ENCODE measurements around the gene RNF14. TPM values are rescaled to one million over a fixed set of nuclear protein-coding genes. Genes with fewer than 3 reads are reported as not detected.

Gene RNF14
- total and polyA plus RNA-seq, 10 of the 15 experiments (the other 5 are each of a cell fraction or from before 2014, with no cell fraction given), result 13.2 to 41.8 (median 28.3) TPM

- no peak overlapping the region for H2AFZ ChIP-seq (ENCODE audit: control insufficient read depth, low read depth, low read length)
- H3K4me3 ChIP-seq, result no peak overlapping the region
- BruUV-seq (replicated peaks), result no TSS peak
- H4K20me1 ChIP-seq (ENCODE audit: control insufficient read depth, insufficient read depth), result no peaks in the 10 kb centered on the region
- no peaks in the 10 kb centered on the region for H3K36me3 ChIP-seq (ENCODE audit: control insufficient read depth in 2 of 2, insufficient read depth in 2 of 2, low read length in 1 of 2)
- H3K4me2 ChIP-seq (ENCODE audit: control insufficient read depth, insufficient read depth), result no peak overlapping the region
- ChIA-PET RAD21 (ENCODE audit: unreplicated experiment) (no interaction called here), SMC1A (ENCODE audit: uncharacterized antibody, unreplicated experiment) (no interaction called here), CTCF (no interaction called here), POLR2A (no interaction called here)
- no peaks in the 10 kb centered on the region for H3K4me1 ChIP-seq (ENCODE audit: control insufficient read depth, insufficient read depth, low read length)
- ATAC-seq, result no peak
- no peaks in the 10 kb centered on the region for H3K79me2 ChIP-seq (ENCODE audit: control insufficient read depth, insufficient read depth, low read length)
- H3K9me3 ChIP-seq (replicated peaks; ENCODE audit: control insufficient read depth, insufficient read depth, low read length), result no peaks in the 10 kb centered on the region
- H3K9ac ChIP-seq (ENCODE audit: control insufficient read depth, insufficient read depth, low read length), result no peak overlapping the region
- no peak overlapping the region for H3K27ac ChIP-seq (ENCODE audit: control insufficient read depth, insufficient read depth)
- in situ Hi-C loops (cut with MboI) (no loop called here), intact Hi-C loops (cut with micrococcal nuclease; ENCODE audit: unreplicated experiment) (no loop called here)
- WGBS (ENCODE audit: insufficient coverage, insufficient replicate concordance, low lambda C conversion rate, missing lambda C conversion rate), result 41% methylated on average over 2 of the region's 2 CpGs
- H3K27me3 ChIP-seq (replicated peaks in 1 of 2; ENCODE audit: control insufficient read depth in 2 of 2, insufficient read depth in 2 of 2, low read length in 1 of 2), result no peaks in the 10 kb centered on the region
- TF ChIP-seq TARDBP (IDR thresholded peaks at IDR 0.05; ENCODE audit: borderline replicate concordance) (no peak), TCF7 (IDR thresholded peaks at IDR 0.05; ENCODE audit: borderline replicate concordance) (no peak), CEBPB (IDR thresholded peaks at IDR 0.05; ENCODE audit: borderline replicate concordance in 1 of 2, low read depth in 2 of 2, low read length in 2 of 2) (no peak), CUX1 (IDR thresholded peaks at IDR 0.05; ENCODE audit: insufficient replicate concordance, low read depth, low read length) (no peak), POLR2A (IDR thresholded peaks at IDR 0.05; ENCODE audit: low read depth, low read length) (no peak), MLLT1 (IDR thresholded peaks at IDR 0.05) (no peak), BRCA1 (IDR thresholded peaks at IDR 0.05; ENCODE audit: low read depth, low read length) (no peak), HDGF (IDR thresholded peaks at IDR 0.05) (no peak)
- FAIRE-seq, result no peak
- DNase-seq (ENCODE audit: low read depth, low spot score), result no peak
Observed at GRCh38 chr5:142038735-142039134, 69.8 kb downstream of the RNF14 start.

Other genes with a start within 250 kb of the RNF14 start
- gene PCDH1, start 90.7 kb upstream of the RNF14 start, total RNA-seq (2014; rRNA removed), result 0.11 TPM in 1 of 2 replicates, not detected in the other
- gene PCDH1, start 90.7 kb upstream of the RNF14 start, total RNA-seq (2014; rRNA removed; fragmentation: Illumina TruSeq; extraction: Trizol), result not detected in 2 replicates
- gene PCDH1, start 90.7 kb upstream of the RNF14 start, total RNA-seq (2021), result 0.27 and 0.36 TPM in 2 replicates
- gene PCDH1, start 90.7 kb upstream of the RNF14 start, polyA plus RNA-seq (2011; rRNA removed), result 0.07 TPM in 1 of 2 replicates, not detected in the other
- gene PCDH1, start 90.7 kb upstream of the RNF14 start, polyA plus RNA-seq (2014; fragmentation: Illumina TruSeq; extraction: Trizol), result 0.16 TPM in 1 of 2 replicates, not detected in the other
- not detected for gene PCDH1, start 90.7 kb upstream of the RNF14 start, polyA plus RNA-seq (2014; fragmentation: Nextera tagmentation; extraction: Ambion mirVana)
- gene PCDH1, start 90.7 kb upstream of the RNF14 start, polyA plus RNA-seq (2014; rRNA removed), result 0.10 TPM in 1 of 2 replicates, not detected in the other
- under 1 TPM in 1 of 2 experiments, not detected in 1; 0.16 TPM for gene PCDH1, start 90.7 kb upstream of the RNF14 start, polyA plus RNA-seq (2016; fragmentation: Nextera tagmentation; extraction: Ambion mirVana)
- gene DELE1, start 45.2 kb upstream of the RNF14 start, total RNA-seq (2014; rRNA removed), result 58.1 and 60.3 TPM in 2 replicates
- 39.0 and 42.0 TPM in 2 replicates for gene DELE1, start 45.2 kb upstream of the RNF14 start, total RNA-seq (2014; rRNA removed; fragmentation: Illumina TruSeq; extraction: Trizol)
- gene DELE1, start 45.2 kb upstream of the RNF14 start, total RNA-seq (2021), result 62.9 and 63.2 TPM in 2 replicates
- 46.4 and 71.4 TPM in 2 replicates for gene DELE1, start 45.2 kb upstream of the RNF14 start, polyA plus RNA-seq (2011; rRNA removed)
- gene DELE1, start 45.2 kb upstream of the RNF14 start, polyA plus RNA-seq (2014; fragmentation: Illumina TruSeq; extraction: Trizol), result 30.2 and 53.2 TPM in 2 replicates
- 10 to 100 TPM; 18.9 to 21.4 TPM for gene DELE1, start 45.2 kb upstream of the RNF14 start, polyA plus RNA-seq (2014; fragmentation: Nextera tagmentation; extraction: Ambion mirVana)
- gene DELE1, start 45.2 kb upstream of the RNF14 start, polyA plus RNA-seq (2014; rRNA removed), result 69.4 and 71.2 TPM in 2 replicates
- gene DELE1, start 45.2 kb upstream of the RNF14 start, polyA plus RNA-seq (2016; fragmentation: Nextera tagmentation; extraction: Ambion mirVana), result 10 to 100 TPM; 37.8 to 37.9 TPM
- 0.06 TPM in 1 of 2 replicates, not detected in the other for gene PCDH12, start 10.9 kb upstream of the RNF14 start, total RNA-seq (2014; rRNA removed)
- gene PCDH12, start 10.9 kb upstream of the RNF14 start, total RNA-seq (2014; rRNA removed; fragmentation: Illumina TruSeq; extraction: Trizol), result not detected in 2 replicates
- 0.03 TPM in 1 of 2 replicates, not detected in the other for gene PCDH12, start 10.9 kb upstream of the RNF14 start, total RNA-seq (2021)
- 0.10 TPM in 1 of 2 replicates, not detected in the other for gene PCDH12, start 10.9 kb upstream of the RNF14 start, polyA plus RNA-seq (2011; rRNA removed)
- not detected in 2 replicates for gene PCDH12, start 10.9 kb upstream of the RNF14 start, polyA plus RNA-seq (2014; fragmentation: Illumina TruSeq; extraction: Trizol)
- under 1 TPM in 1 of 2 experiments, not detected in 1; 0.05 TPM for gene PCDH12, start 10.9 kb upstream of the RNF14 start, polyA plus RNA-seq (2014; fragmentation: Nextera tagmentation; extraction: Ambion mirVana)
- gene PCDH12, start 10.9 kb upstream of the RNF14 start, polyA plus RNA-seq (2014; rRNA removed), result 0.01 TPM in 1 of 2 replicates, not detected in the other
- under 1 TPM in 1 of 2 experiments, not detected in 1; 0.14 TPM for gene PCDH12, start 10.9 kb upstream of the RNF14 start, polyA plus RNA-seq (2016; fragmentation: Nextera tagmentation; extraction: Ambion mirVana)
- 2.6 and 3.2 TPM in 2 replicates for gene GNPDA1, start 43.9 kb downstream of the RNF14 start, total RNA-seq (2014; rRNA removed)
- gene GNPDA1, start 43.9 kb downstream of the RNF14 start, total RNA-seq (2014; rRNA removed; fragmentation: Illumina TruSeq; extraction: Trizol), result 3.0 and 3.5 TPM in 2 replicates
- gene GNPDA1, start 43.9 kb downstream of the RNF14 start, total RNA-seq (2021), result 3.4 and 4.5 TPM in 2 replicates
- gene GNPDA1, start 43.9 kb downstream of the RNF14 start, polyA plus RNA-seq (2011; rRNA removed), result 0.68 and 1.0 TPM in 2 replicates
- gene GNPDA1, start 43.9 kb downstream of the RNF14 start, polyA plus RNA-seq (2014; fragmentation: Illumina TruSeq; extraction: Trizol), result 5.2 and 5.5 TPM in 2 replicates
- 10 to 100 TPM in 1 of 2 experiments, 1 to 10 TPM in 1; 5.8 to 11.9 TPM for gene GNPDA1, start 43.9 kb downstream of the RNF14 start, polyA plus RNA-seq (2014; fragmentation: Nextera tagmentation; extraction: Ambion mirVana)
- 2.2 and 2.6 TPM in 2 replicates for gene GNPDA1, start 43.9 kb downstream of the RNF14 start, polyA plus RNA-seq (2014; rRNA removed)
- 1 to 10 TPM; 3.0 to 4.5 TPM for gene GNPDA1, start 43.9 kb downstream of the RNF14 start, polyA plus RNA-seq (2016; fragmentation: Nextera tagmentation; extraction: Ambion mirVana)
- gene NDFIP1, start 139.7 kb downstream of the RNF14 start, total RNA-seq (2014; rRNA removed), result 0.79 and 1.1 TPM in 2 replicates
- 0.81 and 1.0 TPM in 2 replicates for gene NDFIP1, start 139.7 kb downstream of the RNF14 start, total RNA-seq (2014; rRNA removed; fragmentation: Illumina TruSeq; extraction: Trizol)
- 1.3 and 1.4 TPM in 2 replicates for gene NDFIP1, start 139.7 kb downstream of the RNF14 start, total RNA-seq (2021)
- gene NDFIP1, start 139.7 kb downstream of the RNF14 start, polyA plus RNA-seq (2011; rRNA removed), result 1.0 and 1.2 TPM in 2 replicates
- 0.96 and 1.2 TPM in 2 replicates for gene NDFIP1, start 139.7 kb downstream of the RNF14 start, polyA plus RNA-seq (2014; fragmentation: Illumina TruSeq; extraction: Trizol)
- under 1 TPM; 0.08 to 0.37 TPM for gene NDFIP1, start 139.7 kb downstream of the RNF14 start, polyA plus RNA-seq (2014; fragmentation: Nextera tagmentation; extraction: Ambion mirVana)
- gene NDFIP1, start 139.7 kb downstream of the RNF14 start, polyA plus RNA-seq (2014; rRNA removed), result 0.88 and 2.0 TPM in 2 replicates
- 1 to 10 TPM; 2.5 to 2.7 TPM for gene NDFIP1, start 139.7 kb downstream of the RNF14 start, polyA plus RNA-seq (2016; fragmentation: Nextera tagmentation; extraction: Ambion mirVana)